Measurements from ENCODE around the gene LRTM2. TPM values are rescaled to one million over a fixed set of nuclear protein-coding genes. Genes with fewer than 3 reads are reported as not detected.

The LRTM2 gene
- total RNA-seq, 1 experiment from 2014 or later, result not detected

DNA sequence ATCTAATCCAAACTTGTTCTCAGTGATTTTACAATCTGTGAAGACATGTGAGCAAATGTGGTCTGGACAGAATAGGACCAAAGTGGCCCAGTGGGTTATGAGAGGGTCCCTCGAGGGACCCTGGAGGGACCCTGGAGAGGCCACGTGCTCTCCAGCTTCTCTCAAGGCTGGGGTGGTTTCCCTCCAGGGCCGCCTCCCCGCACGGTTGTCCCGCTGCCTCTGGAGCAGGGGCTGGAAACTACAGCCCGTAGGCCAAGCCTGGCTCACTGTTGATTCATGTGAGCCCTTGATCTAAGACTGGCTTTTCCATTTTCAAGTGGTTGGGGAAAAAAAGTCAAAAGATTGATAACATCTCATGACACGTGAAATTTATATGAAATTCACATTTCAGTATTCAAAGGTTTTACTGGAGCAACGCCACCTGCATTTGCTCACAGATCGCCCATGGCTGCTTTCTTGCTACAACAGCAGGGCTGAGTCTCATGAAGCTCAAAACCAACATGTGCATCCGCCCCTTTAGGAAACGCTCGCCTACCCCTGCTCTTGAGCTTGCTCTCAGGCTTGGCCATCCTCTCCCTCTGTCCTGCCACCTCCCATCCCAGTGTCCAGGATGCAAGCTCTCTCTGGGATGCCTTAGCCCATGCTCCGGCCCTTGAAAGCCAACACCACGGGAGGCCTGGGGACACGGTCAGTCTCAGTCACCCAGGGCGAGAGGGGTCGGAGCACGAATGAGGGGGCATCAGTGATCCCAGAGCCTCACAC lies 12.1 kb upstream of the LRTM2 start:
- H3K79me2 ChIP-seq (ENCODE audit: low read length), result no peaks in the 10 kb centered on the region
- no peak overlapping the region for H3K27ac ChIP-seq (ENCODE audit: low read length)
- H3K4me2 ChIP-seq (ENCODE audit: low read depth, low read length, poor library complexity, severe bottlenecking), result no peak overlapping the region
- H4K20me1 ChIP-seq (ENCODE audit: insufficient read depth, low read depth, low read length), result no peaks in the 10 kb centered on the region
- no peaks in the 10 kb centered on the region for H3K9me2 ChIP-seq (replicated peaks; ENCODE audit: insufficient read depth, low read length)
- no peak overlapping the region for H3K4me3 ChIP-seq (ENCODE audit: low read length)
- H3K27me3 ChIP-seq (ENCODE audit: low read length), result no peaks in the 10 kb centered on the region
- H3K9me3 ChIP-seq (ENCODE audit: low read length), result no peaks in the 10 kb centered on the region
- no peaks in the 10 kb centered on the region for H3K36me3 ChIP-seq (ENCODE audit: insufficient read depth, low read length)
- no peak overlapping the region for H3K9ac ChIP-seq (ENCODE audit: low read length)
- no peak overlapping the region for H2AFZ ChIP-seq (ENCODE audit: low read length)
- peaks cover 12% of the 10 kb centered on the region for H3K4me1 ChIP-seq (ENCODE audit: low read length)
- DNase-seq, result no peak

DNA sequence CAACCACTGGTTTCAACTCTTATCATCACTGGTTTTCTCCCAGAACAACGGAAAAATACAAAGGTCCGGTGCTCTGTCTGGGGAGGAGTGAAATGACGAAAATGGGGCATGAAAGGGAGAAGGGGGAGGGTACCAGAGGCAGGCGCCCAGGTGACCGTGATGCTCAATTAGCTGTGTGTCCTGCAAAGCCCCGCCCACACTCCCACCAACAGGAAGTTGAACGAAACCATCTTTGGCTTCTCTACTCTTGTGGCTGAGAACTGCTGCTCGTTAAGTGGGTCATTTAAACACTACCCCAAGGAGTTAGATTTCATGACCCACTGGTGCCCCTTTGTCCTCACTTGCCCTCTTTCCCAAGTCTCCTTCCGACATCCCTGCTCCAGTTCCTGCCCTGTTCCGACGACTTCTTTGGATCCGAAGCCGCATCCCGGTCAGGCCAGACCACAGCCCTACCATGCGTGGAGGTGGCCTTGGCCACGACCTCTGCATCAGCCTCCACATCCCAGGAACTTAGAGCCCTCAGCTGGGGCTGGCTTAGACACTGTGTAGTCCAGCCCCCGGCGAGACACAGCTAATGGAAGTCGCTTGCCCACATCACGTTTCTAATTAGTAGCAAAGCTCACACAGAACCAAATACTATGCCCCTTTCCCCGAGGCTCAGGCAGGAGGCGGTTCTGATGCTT lies 11.4 kb upstream of the LRTM2 start:
- no peaks in the 10 kb centered on the region for H3K79me2 ChIP-seq (ENCODE audit: low read length)
- H3K27ac ChIP-seq (ENCODE audit: low read length), result no peak overlapping the region
- H3K4me1 ChIP-seq (ENCODE audit: low read length), result peaks cover 12% of the 10 kb centered on the region
- no peak overlapping the region for H3K9ac ChIP-seq (ENCODE audit: low read length)
- no peak overlapping the region for H3K4me2 ChIP-seq (ENCODE audit: low read depth, low read length, poor library complexity, severe bottlenecking)
- no peak for DNase-seq
- H3K9me2 ChIP-seq (replicated peaks; ENCODE audit: insufficient read depth, low read length), result no peaks in the 10 kb centered on the region
- H3K9me3 ChIP-seq (ENCODE audit: low read length), result no peaks in the 10 kb centered on the region
- no peaks in the 10 kb centered on the region for H3K36me3 ChIP-seq (ENCODE audit: insufficient read depth, low read length)
- no peaks in the 10 kb centered on the region for H3K27me3 ChIP-seq (ENCODE audit: low read length)
- no peak overlapping the region for H2AFZ ChIP-seq (ENCODE audit: low read length)
- no peaks in the 10 kb centered on the region for H4K20me1 ChIP-seq (ENCODE audit: insufficient read depth, low read depth, low read length)
- no peak overlapping the region for H3K4me3 ChIP-seq (ENCODE audit: low read length)

DNA sequence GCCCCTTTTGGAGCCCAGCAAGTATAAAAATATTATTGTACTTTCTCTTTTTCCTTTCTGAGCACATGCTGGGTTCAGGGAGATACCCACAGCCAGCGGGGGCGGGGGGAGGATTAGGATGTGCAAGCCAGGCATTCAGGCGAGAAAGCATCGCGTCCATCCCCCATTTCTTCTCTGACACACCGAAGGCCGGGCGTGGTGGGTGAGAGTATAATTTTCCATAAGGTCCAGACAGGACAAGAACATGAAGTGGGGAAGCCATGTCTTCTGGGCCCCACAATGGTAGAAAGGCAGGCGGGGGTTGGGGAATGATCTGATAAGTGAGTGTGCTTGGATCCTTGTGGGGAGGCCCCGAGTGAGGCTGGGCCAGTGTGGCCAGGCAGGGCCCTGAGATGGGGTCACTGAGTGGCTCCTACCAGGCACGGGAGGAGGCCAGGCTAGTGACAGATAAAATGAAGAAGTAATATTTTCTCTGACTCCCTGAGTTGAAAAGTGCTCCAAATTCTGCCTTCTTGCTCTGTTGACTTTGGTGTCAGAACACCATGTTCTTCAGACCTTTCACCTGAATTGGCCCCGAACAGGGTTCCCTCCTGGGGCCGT lies 10.7 kb upstream of the LRTM2 start:
- Histone ChIP-seq H3K4me3 (ENCODE audit: low read length) (no peak overlapping the region), H3K9me3 (ENCODE audit: low read length) (no peaks in the 10 kb centered on the region), H3K27ac (ENCODE audit: low read length) (no peak overlapping the region), H3K9me2 (replicated peaks; ENCODE audit: insufficient read depth, low read length) (no peaks in the 10 kb centered on the region), H3K36me3 (ENCODE audit: insufficient read depth, low read length) (no peaks in the 10 kb centered on the region), H3K9ac (ENCODE audit: low read length) (no peak overlapping the region), H3K4me2 (ENCODE audit: low read depth, low read length, poor library complexity, severe bottlenecking) (no peak overlapping the region), H2AFZ (ENCODE audit: low read length) (no peak overlapping the region), H3K4me1 (ENCODE audit: low read length) (peaks cover 10% of the 10 kb centered on the region), H3K27me3 (ENCODE audit: low read length) (no peaks in the 10 kb centered on the region), H3K79me2 (ENCODE audit: low read length) (no peaks in the 10 kb centered on the region), H4K20me1 (ENCODE audit: insufficient read depth, low read depth, low read length) (no peaks in the 10 kb centered on the region)
- DNase-seq, result no peak

DNA sequence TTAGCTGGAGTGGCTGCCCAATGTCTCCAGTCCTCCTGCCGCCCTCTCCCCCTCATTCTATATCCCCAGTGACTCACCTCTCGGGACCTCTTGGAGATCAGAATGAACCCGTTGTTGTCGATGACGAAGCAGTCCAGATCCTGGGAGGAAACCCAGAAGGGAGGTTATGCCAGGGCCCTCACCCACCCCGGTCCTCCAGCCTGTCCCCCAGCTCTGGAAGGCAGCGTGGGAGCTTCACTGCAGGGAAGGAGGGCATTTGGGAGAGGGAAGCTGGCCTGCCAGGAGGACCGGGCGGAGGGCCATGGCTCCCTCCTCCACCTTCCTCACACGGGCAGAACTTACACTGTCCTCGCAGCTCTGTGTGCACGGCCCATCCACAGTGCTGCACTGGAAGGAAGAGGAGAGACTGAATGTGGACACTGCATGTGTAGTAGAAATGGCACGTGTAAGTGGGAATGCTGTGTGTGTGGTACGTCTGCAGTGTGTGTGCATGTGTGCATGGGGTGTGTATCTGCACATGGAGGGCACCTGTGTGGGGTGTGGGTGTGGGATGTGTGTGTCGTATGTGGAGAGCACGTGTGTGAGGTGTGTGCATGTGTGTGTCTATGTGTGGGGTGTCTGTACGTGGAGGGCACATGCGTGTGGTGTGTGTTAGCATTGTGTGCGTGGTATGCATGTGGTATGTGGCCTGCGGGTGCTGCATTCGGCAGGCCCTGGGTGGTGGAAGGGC lies 10.0 kb upstream of the LRTM2 start:
- no peak overlapping the region for H3K27ac ChIP-seq (ENCODE audit: low read length)
- no peak for DNase-seq
- no peak overlapping the region for H2AFZ ChIP-seq (ENCODE audit: low read length)
- H4K20me1 ChIP-seq (ENCODE audit: insufficient read depth, low read depth, low read length), result no peaks in the 10 kb centered on the region
- H3K9ac ChIP-seq (ENCODE audit: low read length), result no peak overlapping the region
- H3K4me1 ChIP-seq (ENCODE audit: low read length), result peaks cover 8% of the 10 kb centered on the region
- H3K27me3 ChIP-seq (ENCODE audit: low read length), result no peaks in the 10 kb centered on the region
- H3K79me2 ChIP-seq (ENCODE audit: low read length), result no peaks in the 10 kb centered on the region
- H3K4me3 ChIP-seq (ENCODE audit: low read length), result no peak overlapping the region
- no peaks in the 10 kb centered on the region for H3K9me2 ChIP-seq (replicated peaks; ENCODE audit: insufficient read depth, low read length)
- no peaks in the 10 kb centered on the region for H3K9me3 ChIP-seq (ENCODE audit: low read length)
- H3K4me2 ChIP-seq (ENCODE audit: low read depth, low read length, poor library complexity, severe bottlenecking), result no peak overlapping the region
- no peaks in the 10 kb centered on the region for H3K36me3 ChIP-seq (ENCODE audit: insufficient read depth, low read length)

DNA sequence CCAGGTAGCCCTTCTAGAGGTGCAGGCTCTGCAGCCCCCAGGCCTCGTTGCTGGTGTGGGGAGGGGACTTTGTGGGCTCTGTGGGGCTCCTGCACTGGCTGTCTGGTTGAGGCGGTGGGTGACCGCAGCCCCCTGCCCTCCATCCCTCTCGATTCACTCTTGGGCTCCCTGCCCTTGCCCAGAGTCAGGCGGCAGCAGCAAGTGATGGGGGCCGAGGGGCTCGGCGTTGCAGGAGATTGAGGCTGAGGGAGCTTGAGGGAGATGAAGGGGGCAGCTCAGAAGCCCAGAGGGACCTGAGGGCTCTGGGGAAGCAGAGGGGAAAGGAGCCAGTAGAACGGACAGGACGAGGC lies 9.5 kb upstream of the LRTM2 start:
- Histone ChIP-seq H3K4me1 (ENCODE audit: low read length) (peaks cover 8% of the 10 kb centered on the region), H3K79me2 (ENCODE audit: low read length) (no peaks in the 10 kb centered on the region), H3K27me3 (ENCODE audit: low read length) (no peaks in the 10 kb centered on the region), H3K9me2 (replicated peaks; ENCODE audit: insufficient read depth, low read length) (no peaks in the 10 kb centered on the region), H3K4me2 (ENCODE audit: low read depth, low read length, poor library complexity, severe bottlenecking) (no peak overlapping the region), H4K20me1 (ENCODE audit: insufficient read depth, low read depth, low read length) (no peaks in the 10 kb centered on the region), H3K27ac (ENCODE audit: low read length) (no peak overlapping the region), H2AFZ (ENCODE audit: low read length) (no peak overlapping the region), H3K9ac (ENCODE audit: low read length) (no peak overlapping the region), H3K9me3 (ENCODE audit: low read length) (no peaks in the 10 kb centered on the region), H3K4me3 (ENCODE audit: low read length) (no peak overlapping the region), H3K36me3 (ENCODE audit: insufficient read depth, low read length) (no peaks in the 10 kb centered on the region)
- no peak for DNase-seq

DNA sequence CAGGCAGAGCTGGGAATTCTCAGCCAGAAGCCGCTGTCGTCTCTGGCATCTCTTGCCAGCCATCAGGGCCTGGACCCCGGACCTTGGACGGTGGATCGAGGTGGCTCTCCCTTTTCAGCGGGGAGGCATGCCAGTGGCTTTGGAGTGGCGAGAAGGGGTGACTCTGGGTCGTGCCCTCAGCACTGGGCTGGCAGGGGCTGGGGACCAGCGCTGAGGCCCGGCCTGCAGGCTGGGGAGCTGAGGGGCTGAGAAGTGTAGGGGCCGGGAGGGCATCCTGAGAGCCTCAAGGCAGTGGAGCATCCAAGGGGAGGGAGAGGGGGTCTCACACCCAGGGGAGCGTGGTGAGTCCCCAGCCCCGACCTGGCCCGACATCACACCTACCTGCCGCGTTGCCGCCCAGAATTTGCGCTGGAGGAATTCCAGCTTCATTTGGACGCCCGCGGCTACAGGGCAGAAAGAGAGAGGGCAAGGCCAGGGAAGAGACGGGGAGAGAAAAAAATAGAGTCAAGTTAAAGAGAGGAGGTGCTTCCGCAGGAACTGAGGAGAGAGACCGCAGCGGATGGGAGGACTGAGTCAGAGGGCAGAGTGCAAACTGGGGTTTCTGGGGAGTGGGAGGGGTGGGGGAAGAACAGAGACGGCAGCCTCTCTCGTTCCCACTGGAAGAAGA lies 9.0 kb upstream of the LRTM2 start:
- H4K20me1 ChIP-seq (ENCODE audit: insufficient read depth, low read depth, low read length), result no peaks in the 10 kb centered on the region
- DNase-seq, result no peak
- H3K9ac ChIP-seq (ENCODE audit: low read length), result no peak overlapping the region
- H3K27ac ChIP-seq (ENCODE audit: low read length), result no peak overlapping the region
- H3K36me3 ChIP-seq (ENCODE audit: insufficient read depth, low read length), result no peaks in the 10 kb centered on the region
- no peaks in the 10 kb centered on the region for H3K79me2 ChIP-seq (ENCODE audit: low read length)
- no peak overlapping the region for H2AFZ ChIP-seq (ENCODE audit: low read length)
- H3K9me2 ChIP-seq (replicated peaks; ENCODE audit: insufficient read depth, low read length), result no peaks in the 10 kb centered on the region
- H3K9me3 ChIP-seq (ENCODE audit: low read length), result no peaks in the 10 kb centered on the region
- no peak overlapping the region for H3K4me2 ChIP-seq (ENCODE audit: low read depth, low read length, poor library complexity, severe bottlenecking)
- no peaks in the 10 kb centered on the region for H3K27me3 ChIP-seq (ENCODE audit: low read length)
- H3K4me3 ChIP-seq (ENCODE audit: low read length), result no peak overlapping the region
- peaks cover 8% of the 10 kb centered on the region for H3K4me1 ChIP-seq (ENCODE audit: low read length)

DNA sequence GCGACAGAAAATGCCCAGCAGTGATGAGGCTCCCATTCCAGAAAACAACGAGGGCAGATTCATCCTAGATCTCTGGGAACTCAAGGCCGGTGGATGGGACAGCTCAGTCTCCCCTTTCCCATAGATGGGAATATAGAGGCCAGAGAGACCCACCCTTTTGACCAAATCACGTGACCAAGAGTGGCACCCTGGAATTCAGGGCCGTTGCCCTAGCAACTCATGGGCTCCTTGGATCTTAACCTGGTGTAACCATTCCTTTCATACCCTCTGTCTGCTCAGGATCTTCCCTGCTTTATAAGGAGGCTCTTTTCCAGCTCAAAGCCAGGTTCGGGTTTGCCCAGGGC lies 8.4 kb upstream of the LRTM2 start:
- peaks cover 8% of the 10 kb centered on the region for H3K4me1 ChIP-seq (ENCODE audit: low read length)
- no peaks in the 10 kb centered on the region for H3K9me2 ChIP-seq (replicated peaks; ENCODE audit: insufficient read depth, low read length)
- no peak overlapping the region for H3K4me3 ChIP-seq (ENCODE audit: low read length)
- H3K9ac ChIP-seq (ENCODE audit: low read length), result no peak overlapping the region
- H4K20me1 ChIP-seq (ENCODE audit: insufficient read depth, low read depth, low read length), result no peaks in the 10 kb centered on the region
- H3K79me2 ChIP-seq (ENCODE audit: low read length), result no peaks in the 10 kb centered on the region
- no peak overlapping the region for H3K4me2 ChIP-seq (ENCODE audit: low read depth, low read length, poor library complexity, severe bottlenecking)
- DNase-seq, result no peak
- no peak overlapping the region for H2AFZ ChIP-seq (ENCODE audit: low read length)
- no peak overlapping the region for H3K27ac ChIP-seq (ENCODE audit: low read length)
- H3K27me3 ChIP-seq (ENCODE audit: low read length), result no peaks in the 10 kb centered on the region
- H3K36me3 ChIP-seq (ENCODE audit: insufficient read depth, low read length), result no peaks in the 10 kb centered on the region
- H3K9me3 ChIP-seq (ENCODE audit: low read length), result no peaks in the 10 kb centered on the region

All from Karpas-422 (cell line).